NCI-H1048 (cell line): Measurements from ENCODE around the gene RGS10.
"Not testable (repeated sequence)": the region's sequence is repeated elsewhere in the genome, so short reads cannot be mapped to it uniquely, and the experiment has no call there.

Experiments used
- DNase-seq: peaks from one replicate; lab custom pipeline; 2025; lab: John Stamatoyannopoulos, UW

Gene RGS10

DNA sequence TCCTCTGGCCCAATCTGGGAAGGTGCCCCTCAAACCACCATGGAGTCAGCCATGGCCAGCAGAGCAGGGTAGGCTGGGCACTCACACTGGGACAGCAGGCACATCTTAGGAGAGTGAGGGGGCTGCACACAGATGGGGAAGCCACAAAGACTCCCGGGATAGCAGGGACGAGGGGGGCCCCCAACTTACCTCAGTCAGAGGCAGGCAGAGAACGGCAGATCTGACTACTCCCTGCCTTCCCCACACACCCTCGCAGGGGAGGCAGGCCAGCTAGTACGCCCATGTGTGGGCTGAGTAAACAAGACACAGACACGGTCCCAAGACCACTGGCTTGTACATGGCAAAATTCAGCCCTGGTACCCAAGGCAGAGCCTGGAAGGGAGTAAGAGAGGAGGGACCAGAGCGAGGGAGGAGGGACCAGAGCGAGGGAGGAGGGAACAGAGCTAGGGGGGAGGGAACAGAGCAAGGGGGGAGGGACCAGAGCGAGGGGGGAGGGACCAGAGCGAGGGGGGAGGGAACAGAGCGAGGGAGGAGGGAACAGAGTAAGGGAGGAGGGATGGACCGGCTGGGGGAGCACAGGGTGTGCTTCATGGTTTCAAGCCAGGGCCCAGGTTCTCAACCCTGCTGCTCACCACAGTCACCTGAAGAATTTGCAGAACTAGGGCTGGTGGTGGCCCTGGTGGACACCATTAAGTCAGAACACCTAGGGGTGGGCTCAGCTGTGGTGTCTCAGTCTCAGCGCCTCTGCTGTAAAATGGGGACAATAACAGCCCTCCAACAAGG is 73.8 kb downstream of the RGS10 start:
- DNase-seq, result no peak

DNA sequence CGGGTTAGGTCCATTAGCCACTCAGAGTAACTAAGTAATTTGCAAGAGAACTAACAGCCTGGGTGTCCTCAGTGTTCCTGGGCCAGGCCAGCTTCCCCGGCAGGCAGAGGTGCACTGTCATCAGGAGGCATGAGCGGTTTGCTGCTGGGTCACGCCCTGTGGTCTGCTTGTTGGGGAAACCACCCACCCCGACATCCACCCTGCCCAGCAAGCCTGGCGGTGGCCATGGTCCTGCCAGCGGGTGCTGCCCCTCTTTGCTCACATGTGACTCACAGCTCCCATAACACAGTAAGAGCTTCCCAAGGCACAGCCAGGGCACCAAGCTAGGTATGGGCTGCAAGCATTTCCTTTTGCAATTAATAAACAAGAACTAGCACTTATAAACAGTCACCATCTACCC is 75.9 kb downstream of the RGS10 start:
- DNase-seq, result no peak

DNA sequence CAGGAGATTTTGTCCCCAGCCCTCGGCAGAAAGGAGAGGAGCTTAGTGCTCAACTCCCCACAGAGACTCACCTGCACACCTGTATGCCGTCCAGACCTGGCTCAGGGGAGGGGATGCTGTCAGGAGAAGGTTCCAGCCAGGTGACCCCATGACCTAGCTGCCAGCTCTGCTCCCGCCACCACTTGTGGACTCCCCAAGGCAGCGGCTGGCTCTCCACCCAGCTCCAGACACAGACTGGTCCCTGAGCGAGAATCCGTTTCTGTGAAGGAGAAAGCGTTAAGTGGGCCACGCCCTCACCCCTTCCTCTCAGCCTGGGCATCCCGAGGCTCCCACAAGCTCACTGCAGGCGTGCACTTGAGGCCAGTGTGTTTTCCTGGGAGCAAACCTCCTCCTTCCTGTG is 76.4 kb downstream of the RGS10 start:
- DNase-seq, result no peak

DNA sequence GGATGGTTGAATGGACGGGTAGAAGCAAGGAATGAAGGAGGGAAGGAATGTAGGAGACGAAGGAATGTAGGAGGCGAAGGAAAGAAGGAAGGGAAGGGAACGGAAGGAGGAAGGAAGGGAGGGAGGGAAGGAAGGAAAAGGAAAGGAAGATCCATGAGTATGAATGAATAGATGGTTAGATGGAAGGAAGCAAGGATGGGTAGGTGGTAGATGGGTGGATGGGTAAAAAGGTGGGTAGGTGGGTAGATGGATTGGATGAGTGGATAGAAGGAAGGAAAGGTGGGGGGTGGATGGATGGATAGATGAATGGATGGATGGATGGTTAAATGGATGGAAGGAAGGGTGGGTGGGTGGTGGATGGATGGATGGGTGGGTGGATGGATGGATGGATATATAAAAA is 77.4 kb downstream of the RGS10 start:
- no peak for DNase-seq

DNA sequence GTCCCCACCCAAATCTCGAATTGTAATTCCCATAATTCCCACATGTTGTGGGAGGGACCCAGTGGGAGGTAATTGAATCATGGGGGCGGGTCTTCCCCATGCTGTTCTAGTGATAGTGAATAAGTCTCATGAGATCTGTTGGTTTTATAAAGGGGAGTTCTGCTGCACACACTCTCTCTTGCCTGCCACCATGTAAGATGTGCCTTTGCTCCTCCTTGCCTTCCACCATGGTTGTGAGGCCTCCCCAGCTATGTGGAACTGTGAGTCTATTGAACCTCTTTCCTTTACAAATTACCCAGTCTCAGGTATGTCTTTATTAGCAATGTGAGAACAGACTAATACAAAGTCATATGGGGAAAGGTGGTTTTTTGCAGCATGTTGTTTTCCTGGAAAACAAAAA is 79.3 kb downstream of the RGS10 start:
- not testable (repeated sequence) for DNase-seq

DNA sequence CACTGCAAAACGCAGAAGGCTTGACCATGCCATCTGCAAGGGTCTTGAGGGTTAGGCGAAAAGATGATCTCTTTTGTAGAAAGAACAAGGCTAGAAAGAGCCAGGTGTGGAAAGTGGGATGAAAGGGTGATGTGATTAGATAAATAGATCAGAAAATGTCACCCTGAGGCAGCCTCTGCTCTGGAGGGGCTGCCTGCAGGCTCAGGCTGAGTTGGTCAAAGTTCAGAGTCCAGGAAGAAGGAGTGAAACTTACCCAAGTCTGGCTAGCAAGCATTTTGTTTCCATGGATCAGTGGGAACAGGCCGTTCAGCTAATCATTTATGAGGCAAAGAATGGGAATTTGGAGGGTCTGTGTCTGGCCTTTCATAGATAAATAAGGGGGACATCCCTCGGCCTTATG is 79.7 kb downstream of the RGS10 start:
- no peak for DNase-seq

DNA sequence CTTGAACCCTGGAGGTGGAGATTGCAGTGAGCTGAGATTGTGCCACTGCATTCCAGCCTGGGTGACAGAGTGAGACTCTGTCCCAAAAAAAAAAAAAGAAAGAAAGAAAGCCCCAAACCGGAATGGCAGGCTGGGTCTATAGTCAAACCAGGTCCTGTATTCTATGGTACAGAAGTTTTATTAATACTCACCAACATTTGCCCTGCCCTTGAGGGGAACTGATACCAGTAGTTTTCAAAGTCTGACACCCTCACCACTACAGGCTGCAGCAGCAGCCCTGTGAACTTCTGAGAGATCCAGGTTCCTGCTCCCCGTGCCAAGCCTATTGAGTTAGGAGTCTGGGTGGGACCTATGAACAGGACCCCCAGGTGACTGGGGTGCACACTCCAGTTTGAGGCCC is 80.6 kb downstream of the RGS10 start:
- DNase-seq, result no peak

DNA sequence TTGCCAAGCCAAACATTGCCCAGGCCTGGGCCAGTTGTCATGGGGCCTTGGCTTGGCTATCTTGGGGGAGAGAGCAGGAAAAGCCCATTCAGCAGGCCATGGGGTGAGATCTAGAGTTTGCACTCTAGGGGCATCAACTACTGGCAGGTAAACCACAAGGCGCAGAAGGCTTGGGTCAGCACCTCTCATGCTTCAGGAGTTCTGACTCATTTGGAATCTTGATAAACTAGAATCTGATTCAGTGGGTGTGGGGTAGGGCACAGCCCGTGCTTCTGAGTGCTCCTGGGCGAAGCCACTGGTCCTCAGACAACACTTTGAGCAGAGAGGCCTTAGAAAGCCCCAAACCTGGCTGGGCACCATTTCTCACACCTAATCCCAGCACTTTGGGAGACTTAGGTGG is 81.1 kb downstream of the RGS10 start:
- DNase-seq, result no peak

DNA sequence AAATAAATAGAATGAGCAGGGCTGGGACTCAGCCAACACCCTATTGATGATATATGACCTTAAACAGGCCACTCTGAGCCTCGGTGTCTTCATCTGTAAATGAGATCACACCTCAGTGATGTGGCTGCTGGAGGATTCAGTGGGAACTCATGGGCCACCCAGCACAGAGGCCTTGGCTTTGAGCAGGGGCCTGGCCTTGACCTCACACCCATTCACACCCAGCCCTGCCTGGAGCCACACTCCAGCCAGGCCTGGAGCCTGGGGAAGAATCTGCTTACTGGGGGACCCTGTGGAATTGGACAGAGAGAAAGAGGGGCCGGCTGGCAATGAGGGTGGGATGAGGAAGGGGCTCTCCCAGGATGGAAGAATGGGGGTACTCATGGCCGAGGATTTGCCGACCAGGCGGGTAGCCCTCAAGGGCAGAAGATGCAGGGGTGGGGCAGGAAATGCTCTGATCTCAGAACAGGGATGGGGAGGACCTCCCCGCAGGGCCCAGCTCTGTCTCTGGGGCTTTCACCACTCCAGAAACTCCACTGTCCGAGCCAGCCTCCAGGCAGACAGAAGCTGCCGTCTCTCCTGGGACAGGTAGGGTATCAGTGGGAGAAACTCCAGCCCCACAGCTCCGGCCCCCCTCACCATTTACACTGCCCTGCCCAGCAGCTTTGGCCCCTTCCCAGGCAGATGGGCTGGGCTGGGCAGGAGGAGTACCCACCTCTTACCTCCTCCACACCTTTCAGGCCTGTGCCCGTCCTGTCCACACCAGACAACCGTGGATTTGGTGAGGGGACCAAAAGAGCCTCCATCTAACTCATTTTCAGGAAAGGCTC is 81.9 kb downstream of the RGS10 start:
- no peak for DNase-seq

DNA sequence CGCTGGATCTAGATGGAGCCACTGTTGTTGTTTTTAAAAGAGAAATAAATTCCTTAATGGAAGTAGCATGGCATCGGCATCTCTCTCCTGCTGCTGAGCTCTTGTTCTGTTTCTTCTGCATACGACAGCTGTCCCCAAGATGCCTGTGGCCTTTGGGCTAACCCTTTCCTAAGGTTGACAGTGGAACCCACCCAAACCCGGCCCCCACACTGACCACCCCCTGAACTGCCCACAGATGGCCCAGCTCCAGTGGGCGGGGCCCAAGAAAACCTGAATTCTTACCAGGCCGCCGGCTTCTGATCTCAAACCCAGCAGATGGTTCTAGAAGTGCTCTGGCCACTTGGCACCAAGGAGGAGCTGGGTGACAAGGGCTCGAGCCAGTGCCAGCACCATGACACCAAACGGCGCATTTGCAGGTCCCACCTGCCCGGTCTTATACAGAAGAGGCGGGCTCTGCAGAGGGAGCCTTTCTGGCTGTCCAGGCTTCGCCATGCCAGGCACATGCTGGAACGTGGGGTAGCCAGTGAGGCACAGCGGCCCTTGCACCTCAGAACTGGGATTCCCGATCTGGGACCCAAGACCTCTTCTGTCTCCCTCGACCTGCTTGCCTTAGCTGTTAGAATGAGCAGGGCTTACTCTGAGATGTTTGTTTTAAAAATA is 82.7 kb downstream of the RGS10 start:
- no peak for DNase-seq

DNA sequence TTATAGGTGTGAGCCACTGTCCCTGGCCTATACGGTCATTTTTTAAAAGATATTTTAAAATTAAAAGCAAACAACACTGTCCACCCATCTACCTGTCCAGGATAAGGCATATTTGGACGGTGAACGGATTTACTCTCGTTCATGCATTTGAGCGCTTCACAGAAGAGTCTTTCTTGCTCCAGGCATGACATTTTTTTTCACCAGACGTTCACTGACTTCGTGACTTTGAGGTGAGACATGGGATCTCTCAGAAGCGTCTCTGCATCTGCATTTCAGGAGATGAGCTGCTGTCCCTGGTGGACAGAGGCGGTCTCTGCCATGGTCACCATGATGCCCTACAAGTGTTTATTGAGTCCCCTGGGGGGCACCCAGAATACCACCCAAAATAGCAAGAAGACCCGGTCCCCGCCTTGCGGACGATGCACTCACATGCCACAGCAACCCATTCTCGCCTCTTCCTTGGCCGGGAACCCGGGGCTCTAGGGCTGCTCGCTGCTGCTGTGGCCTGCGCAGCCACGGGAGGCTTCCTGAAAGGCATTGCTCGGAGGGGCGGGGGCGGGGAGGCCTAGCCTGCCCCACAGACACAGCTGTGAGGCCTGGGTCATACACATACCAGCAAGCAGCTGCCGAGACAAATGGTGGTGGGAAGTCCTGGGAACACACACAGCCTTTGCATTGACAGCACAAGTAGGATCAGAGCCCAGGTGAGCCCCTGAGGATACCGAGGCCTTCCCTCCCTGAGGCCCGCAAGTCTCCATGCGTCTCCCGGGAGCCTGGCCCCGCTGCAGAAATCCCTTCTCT is 84.4 kb downstream of the RGS10 start:
- DNase-seq, result no peak

DNA sequence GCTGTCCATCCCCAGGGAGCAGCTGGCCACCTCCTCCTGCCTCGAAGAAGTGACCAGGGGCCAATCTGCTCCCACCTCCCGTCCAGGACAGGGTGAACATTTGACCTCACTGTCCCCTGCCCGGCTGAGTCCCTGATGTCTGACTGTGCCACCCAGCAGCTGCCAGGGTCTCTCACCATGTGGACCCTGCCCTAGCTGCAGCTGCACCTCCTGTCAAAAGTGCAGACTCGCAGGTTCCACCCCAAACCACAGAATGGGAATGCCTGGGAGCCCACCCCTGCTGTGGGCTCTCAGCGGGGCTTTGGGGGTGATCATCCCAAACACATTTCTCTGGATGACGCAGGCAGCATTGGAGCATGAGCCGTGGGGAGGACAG is 86.1 kb downstream of the RGS10 start:
- DNase-seq, result no peak

DNA sequence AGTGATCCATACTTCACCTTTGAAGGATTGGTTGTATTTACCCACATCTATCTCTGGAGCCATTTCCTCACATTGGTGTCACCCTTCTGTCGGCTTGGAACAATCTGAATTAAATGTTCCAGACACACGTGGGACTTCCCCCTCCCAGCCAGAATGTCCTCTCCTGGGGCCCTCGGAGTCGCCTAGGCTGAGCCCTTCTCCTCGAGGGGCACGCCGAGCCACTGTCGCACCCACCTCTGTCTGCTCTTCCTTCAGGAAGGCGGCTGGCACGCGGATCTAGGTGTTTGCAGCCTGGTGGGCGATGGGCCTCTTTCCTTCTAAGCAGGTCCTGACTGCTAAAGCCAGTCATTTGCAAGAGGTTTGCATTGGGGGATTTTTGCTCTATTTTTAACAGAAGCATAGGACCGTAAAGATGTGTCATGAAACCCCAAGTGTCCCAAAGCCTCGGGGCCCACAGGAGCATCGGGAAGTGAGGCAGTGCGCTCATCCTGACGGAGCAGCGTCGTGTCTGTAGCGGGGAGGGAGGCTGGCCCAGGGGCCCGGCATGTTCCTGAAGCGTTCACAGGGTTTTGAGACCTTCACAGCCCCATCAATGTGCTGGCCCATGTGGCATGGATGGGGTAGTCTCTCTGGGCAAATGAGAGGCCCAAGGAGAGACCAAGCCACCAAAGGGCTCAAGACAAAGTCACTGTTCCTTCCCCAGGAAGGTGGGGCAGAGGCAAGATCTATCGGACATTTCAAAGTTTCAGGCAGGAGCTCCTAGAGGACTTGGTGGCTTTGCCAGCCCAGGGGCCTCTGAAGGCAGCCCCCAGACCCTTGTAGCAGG is 86.7 kb downstream of the RGS10 start:
- DNase-seq, result no peak

DNA sequence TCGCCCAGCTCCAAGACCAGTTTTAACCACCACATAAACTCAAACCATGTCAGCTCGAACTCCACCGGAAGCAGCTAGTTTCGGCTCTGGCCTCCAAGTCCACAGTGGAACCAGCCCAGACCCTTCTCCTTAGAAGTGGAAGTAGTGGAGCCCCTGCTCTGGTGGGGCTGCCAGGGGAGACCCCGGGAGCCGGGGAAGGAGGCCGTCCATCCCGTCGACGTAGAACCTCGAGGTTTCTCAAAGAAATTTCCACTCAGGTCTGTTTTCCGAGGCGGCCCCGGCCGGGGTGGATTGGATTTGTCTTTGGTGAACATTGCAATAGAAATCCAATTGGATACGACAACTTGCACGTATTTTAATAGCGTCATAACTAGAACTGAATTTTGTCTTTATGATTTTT is 87.5 kb downstream of the RGS10 start:
- no peak for DNase-seq

DNA sequence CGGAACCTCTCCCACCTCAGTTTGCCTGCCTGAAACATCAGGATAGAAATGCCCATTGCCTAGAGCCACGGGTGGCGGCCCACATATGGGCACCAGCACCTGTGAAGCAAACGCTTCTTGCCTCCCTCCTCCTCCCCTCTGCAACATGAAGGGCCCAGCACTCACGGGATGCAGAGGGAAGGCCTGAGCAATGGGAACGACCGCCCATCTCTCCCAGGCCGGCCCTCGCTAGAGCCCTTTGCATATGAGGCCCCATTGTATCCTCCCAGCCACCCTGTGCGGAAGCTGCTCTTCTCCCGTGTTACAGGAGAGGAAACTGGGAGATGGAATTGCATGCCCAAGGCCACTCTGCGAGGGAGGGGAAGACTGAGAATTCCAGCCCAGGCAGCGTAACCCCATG is 88.2 kb downstream of the RGS10 start:
- DNase-seq, result no peak

DNA sequence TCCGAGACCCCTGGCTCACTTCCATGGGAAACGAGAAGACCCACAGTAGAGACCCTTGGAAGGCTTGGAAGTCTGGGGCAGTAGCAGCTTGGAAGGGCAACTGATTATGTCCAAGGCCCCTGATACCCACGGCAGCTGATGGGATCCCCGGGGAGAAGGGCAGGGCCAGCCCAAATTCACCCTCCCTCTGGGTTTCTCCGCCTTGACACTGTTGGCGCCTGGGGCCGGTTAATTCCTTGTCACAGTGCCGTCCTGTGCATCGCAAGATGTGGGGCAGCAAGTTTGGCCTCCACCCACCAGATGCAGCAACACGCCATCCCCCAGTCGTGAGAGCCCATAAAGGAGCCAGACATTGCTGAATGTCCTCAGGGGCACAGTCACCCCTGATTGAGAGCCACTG is 89.2 kb downstream of the RGS10 start:
- no peak for DNase-seq

DNA sequence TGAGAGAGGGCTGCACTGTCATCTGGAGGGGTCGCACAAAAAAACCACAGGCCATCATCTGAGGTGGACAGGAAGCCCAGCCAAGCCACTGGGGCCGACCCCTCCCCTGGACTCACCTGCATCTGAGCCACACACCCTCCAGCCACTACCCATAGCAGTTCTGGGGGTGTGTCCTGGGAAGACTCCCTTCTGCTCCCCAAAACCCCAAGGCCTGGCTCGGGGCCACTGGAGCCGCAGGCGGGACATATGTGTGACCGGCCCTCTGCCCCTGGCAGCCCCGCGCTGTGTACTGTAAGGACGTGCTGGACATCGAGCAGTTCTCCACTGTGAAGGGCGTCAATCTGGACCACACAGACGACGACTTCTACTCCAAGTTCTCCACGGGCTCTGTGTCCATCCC is 90.1 kb downstream of the RGS10 start:
- DNase-seq, result no peak

DNA sequence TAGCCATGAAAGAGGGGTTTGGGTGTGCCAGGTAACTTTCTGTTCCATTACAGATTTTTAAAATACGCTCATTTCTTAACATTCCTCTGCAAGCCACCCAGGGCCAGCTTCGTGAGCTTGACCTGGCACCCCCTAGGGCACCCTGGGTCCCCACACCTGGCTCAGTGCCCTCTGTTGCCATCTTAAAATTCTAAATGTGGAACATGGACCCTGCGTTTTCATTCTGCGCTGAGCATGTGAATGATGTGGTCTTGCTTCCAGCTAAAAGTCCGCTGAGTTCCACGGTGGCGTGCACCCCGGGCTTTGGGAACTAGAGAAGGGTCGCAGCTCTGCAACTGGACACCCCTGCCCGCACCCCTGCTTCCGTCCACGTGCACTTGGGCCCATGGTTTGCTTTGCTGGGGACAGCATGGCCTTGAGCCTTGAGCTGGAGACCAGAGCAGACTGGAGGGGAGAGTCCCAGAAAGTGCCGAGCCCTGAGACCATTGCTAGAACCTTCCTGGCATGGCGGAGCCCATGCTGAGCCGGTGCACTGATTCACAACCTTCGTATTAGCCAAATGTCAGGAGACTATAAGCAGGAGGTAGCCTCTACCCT is 91.1 kb downstream of the RGS10 start:
- DNase-seq, result no peak

DNA sequence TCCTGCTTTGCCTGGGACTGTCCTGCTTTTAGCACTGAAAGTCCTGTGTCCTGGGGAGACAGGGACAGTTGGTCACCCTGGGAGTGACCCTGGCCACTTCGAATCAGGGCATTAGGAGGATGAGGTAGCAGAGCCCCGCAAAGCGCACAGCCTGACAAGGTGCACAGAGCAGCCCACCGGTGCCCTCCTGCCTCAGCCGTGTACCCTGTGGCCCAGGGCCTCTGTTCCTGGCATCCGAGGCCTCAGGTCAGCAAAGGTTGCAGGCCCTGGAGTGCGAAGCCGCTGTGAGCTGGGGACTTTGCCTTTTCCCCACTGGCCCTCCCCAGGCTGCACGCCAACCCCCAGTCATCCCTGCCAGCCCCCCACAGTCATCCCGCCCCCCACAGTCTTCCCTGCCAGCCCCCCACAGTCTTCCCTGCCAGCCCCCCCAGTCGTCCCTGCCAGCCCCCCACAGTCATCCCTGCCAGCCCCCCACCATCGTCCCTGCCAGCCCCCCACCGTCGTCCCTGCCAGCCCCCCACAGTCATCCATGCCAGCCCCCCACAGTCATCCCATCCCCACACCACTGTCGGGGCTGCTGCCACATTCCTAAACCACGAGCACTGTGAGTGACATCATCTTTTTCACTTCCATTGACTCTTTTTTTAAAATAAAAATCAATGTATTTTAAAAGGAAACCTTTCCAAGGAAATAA is 91.8 kb downstream of the RGS10 start:
- DNase-seq, result no peak
